SK-N-SH treated with all-trans-retinoic acid at 6 μM for 48 hours (cell line): ENCODE results near the gene AOPEP.

Experiments
- ESRRG ChIP-seq: fragments of 250-450 bp; sonication (Bioruptor Pico); IDR thresholded peaks from 2 replicates; pipeline ENCODE4 v1.6.1; 2021; ENCODE audit warnings: mild to moderate bottlenecking
- SNAI2 ChIP-seq: fragments of 250-450 bp; sonication (Bioruptor Pico); IDR thresholded peaks from 2 replicates; pipeline ENCODE4 v1.5.0; 2020; ENCODE audit warnings: mild to moderate bottlenecking, moderate library complexity
- ZFP30 ChIP-seq: fragments of 450-650 bp; formaldehyde crosslinking; IDR thresholded peaks from 2 replicates; pipeline ENCODE4 v1.5.0; 2022; ENCODE audit warnings: mild to moderate bottlenecking, moderate library complexity
- ZNF70 ChIP-seq: fragments of 450-650 bp; formaldehyde crosslinking; IDR thresholded peaks from 2 replicates; pipeline ENCODE4 v1.5.0; 2020; ENCODE audit warnings: mild to moderate bottlenecking, moderate library complexity
- TF ChIP-seq, protein P1 (sequence below): fragments of 250-450 bp; sonication (Bioruptor Pico); IDR thresholded peaks from 2 replicates; pipeline ENCODE4 v1.8.0; 2021; ENCODE audit warnings: low read depth, mild to moderate bottlenecking, moderate library complexity, borderline replicate concordance
- TF ChIP-seq, protein P2 (sequence below): fragments of 250-450 bp; sonication (Bioruptor Pico); IDR thresholded peaks from 2 replicates; pipeline ENCODE4 v1.5.1; 2021; ENCODE audit warnings: mild to moderate bottlenecking, moderate library complexity
- TF ChIP-seq, protein P3 (sequence below): fragments of 250-450 bp; sonication (Bioruptor Pico); IDR thresholded peaks from 2 replicates; pipeline ENCODE4 v1.5.1; 2020; ENCODE audit warnings: low read depth, mild to moderate bottlenecking, moderate library complexity
- TF ChIP-seq, protein P4 (sequence below): fragments of 250-450 bp; sonication (Bioruptor Pico); IDR thresholded peaks from 2 replicates; pipeline ENCODE4 v1.5.0; 2020; ENCODE audit warnings: mild to moderate bottlenecking, moderate library complexity

DNA sequence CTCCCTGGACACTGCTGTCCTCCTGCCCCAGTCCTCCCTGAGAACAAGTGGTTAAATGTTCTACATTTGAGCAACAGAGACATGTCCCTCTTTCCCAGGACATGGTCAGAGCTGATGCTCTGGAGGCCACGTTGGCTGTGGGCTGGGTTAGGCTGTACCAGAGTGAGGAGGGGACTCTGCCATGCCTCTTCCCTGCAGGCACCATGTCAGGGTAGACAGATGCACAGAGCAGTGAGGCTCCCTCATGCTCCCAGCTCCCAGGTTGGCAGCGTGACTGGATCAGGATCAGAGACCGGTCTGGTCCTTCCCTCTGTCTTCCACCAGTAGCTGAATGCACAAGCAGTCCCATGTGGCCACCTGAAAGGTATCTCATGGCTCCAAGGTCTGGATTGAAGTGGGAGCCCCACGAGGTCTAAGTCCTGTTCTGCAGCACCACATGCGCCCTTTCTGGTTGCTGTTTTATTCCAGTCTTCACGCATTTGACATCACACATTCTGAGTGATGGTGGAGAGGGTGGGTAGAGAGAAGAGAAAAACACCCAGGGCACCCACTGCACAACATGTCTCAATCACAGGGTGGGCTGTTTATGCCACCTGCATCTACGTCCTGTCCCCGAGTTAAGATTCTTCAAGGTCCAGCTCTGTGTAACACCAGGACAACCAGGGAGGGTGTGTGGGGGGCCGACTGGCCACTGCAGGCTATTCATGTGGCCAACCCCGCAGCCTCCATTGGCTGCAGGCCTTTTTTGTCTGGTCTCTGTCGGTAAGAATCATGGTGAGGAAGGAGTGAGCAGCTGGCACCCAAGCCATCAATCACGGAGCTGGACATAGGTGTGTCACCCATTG lies 386.2 kb downstream of the AOPEP start:
- TF ChIP-seq ZFP30 (CRISPR knock-in tag), result no peak
- TF ChIP-seq ESRRG (CRISPR knock-in tag), result no peak
- TF ChIP-seq, protein P1, sequence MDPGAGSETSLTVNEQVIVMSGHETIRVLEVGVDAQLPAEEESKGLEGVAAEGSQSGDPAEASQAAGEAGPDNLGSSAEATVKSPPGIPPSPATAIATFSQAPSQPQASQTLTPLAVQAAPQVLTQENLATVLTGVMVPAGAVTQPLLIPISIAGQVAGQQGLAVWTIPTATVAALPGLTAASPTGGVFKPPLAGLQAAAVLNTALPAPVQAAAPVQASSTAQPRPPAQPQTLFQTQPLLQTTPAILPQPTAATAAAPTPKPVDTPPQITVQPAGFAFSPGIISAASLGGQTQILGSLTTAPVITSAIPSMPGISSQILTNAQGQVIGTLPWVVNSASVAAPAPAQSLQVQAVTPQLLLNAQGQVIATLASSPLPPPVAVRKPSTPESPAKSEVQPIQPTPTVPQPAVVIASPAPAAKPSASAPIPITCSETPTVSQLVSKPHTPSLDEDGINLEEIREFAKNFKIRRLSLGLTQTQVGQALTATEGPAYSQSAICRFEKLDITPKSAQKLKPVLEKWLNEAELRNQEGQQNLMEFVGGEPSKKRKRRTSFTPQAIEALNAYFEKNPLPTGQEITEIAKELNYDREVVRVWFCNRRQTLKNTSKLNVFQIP, result no peak
- TF ChIP-seq, protein P2, sequence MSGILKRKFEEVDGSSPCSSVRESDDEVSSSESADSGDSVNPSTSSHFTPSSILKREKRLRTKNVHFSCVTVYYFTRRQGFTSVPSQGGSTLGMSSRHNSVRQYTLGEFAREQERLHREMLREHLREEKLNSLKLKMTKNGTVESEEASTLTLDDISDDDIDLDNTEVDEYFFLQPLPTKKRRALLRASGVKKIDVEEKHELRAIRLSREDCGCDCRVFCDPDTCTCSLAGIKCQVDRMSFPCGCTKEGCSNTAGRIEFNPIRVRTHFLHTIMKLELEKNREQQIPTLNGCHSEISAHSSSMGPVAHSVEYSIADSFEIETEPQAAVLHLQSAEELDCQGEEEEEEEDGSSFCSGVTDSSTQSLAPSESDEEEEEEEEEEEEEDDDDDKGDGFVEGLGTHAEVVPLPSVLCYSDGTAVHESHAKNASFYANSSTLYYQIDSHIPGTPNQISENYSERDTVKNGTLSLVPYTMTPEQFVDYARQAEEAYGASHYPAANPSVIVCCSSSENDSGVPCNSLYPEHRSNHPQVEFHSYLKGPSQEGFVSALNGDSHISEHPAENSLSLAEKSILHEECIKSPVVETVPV (CRISPR knock-in tag), result no peak
- TF ChIP-seq, protein P3, sequence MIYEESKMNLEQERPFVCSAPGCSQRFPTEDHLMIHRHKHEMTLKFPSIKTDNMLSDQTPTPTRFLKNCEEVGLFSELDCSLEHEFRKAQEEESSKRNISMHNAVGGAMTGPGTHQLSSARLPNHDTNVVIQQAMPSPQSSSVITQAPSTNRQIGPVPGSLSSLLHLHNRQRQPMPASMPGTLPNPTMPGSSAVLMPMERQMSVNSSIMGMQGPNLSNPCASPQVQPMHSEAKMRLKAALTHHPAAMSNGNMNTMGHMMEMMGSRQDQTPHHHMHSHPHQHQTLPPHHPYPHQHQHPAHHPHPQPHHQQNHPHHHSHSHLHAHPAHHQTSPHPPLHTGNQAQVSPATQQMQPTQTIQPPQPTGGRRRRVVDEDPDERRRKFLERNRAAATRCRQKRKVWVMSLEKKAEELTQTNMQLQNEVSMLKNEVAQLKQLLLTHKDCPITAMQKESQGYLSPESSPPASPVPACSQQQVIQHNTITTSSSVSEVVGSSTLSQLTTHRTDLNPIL (CRISPR knock-in tag), result no peak
- no peak for TF ChIP-seq SNAI2 (CRISPR knock-in tag)
- TF ChIP-seq, protein P4, sequence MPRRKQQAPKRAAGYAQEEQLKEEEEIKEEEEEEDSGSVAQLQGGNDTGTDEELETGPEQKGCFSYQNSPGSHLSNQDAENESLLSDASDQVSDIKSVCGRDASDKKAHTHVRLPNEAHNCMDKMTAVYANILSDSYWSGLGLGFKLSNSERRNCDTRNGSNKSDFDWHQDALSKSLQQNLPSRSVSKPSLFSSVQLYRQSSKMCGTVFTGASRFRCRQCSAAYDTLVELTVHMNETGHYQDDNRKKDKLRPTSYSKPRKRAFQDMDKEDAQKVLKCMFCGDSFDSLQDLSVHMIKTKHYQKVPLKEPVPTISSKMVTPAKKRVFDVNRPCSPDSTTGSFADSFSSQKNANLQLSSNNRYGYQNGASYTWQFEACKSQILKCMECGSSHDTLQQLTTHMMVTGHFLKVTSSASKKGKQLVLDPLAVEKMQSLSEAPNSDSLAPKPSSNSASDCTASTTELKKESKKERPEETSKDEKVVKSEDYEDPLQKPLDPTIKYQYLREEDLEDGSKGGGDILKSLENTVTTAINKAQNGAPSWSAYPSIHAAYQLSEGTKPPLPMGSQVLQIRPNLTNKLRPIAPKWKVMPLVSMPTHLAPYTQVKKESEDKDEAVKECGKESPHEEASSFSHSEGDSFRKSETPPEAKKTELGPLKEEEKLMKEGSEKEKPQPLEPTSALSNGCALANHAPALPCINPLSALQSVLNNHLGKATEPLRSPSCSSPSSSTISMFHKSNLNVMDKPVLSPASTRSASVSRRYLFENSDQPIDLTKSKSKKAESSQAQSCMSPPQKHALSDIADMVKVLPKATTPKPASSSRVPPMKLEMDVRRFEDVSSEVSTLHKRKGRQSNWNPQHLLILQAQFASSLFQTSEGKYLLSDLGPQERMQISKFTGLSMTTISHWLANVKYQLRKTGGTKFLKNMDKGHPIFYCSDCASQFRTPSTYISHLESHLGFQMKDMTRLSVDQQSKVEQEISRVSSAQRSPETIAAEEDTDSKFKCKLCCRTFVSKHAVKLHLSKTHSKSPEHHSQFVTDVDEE (CRISPR knock-in tag), result no peak
- no peak for TF ChIP-seq ZNF70 (CRISPR knock-in tag)
